Osteoblast (primary cell): ENCODE data around the gene ALLC. TPM values are rescaled to one million over a fixed set of nuclear protein-coding genes. Genes with fewer than 3 reads are reported as not detected.

ENCODE experiments used
- DNase-seq: peaks from one replicate; pipeline ENCODE4 v3.0.0; 2011; ENCODE audit warnings: low spot score, mixed read lengths; ENCODE audit not compliant: insufficient read length; ENCODE audit errors: missing footprints
- H2AFZ ChIP-seq: 2 replicates; pipeline ENCODE4 v1.6.0; 2011; ENCODE audit warnings: mild to moderate bottlenecking, low read length
- H3K27ac ChIP-seq: 2 replicates; pipeline ENCODE4 v1.5.1; 2011; ENCODE audit warnings: mild to moderate bottlenecking, low read depth, low read length, moderate library complexity
- H3K27me3 ChIP-seq: 2 replicates; pipeline ENCODE4 v1.6.0; 2012; ENCODE audit warnings: mild to moderate bottlenecking, control low read depth, inconsistent platforms, low read length, moderate library complexity; ENCODE audit not compliant: insufficient read depth
- H3K36me3 ChIP-seq: 2 replicates; pipeline ENCODE4 v1.5.1; 2011; ENCODE audit warnings: mild to moderate bottlenecking, low read length, control low read depth, moderate library complexity; ENCODE audit not compliant: insufficient read depth
- H3K4me1 ChIP-seq: 2 replicates; pipeline ENCODE4 v1.5.1; 2011; ENCODE audit warnings: mild to moderate bottlenecking, low read length, control low read depth, moderate library complexity; ENCODE audit not compliant: insufficient read depth
- H3K4me2 ChIP-seq: 2 replicates; pipeline ENCODE4 v1.6.0; 2011; ENCODE audit warnings: mild to moderate bottlenecking, low read length; ENCODE audit not compliant: insufficient read depth
- H3K4me3 ChIP-seq: fragments of 200-600 bp; sonication (generic); 3 replicates; pipeline ENCODE4 v1.5.1; 2012; ENCODE audit warnings: mild to moderate bottlenecking, low read length, inconsistent platforms; ENCODE audit not compliant: insufficient read depth
- H3K79me2 ChIP-seq: 2 replicates; pipeline ENCODE4 v1.6.0; 2012; ENCODE audit warnings: mild to moderate bottlenecking, low read length, control low read depth, inconsistent platforms; ENCODE audit not compliant: insufficient read depth
- H3K9me3 ChIP-seq: 2 replicates; pipeline ENCODE4 v1.5.1; 2011; ENCODE audit warnings: low read depth, low read length, control low read depth
- H4K20me1 ChIP-seq: 2 replicates; pipeline ENCODE4 v1.6.0; 2012; ENCODE audit warnings: mild to moderate bottlenecking, low read length, control low read depth; ENCODE audit not compliant: insufficient read depth
- CTCF ChIP-seq: IDR thresholded peaks from 2 replicates; pipeline ENCODE4 v1.5.1; 2011; ENCODE audit warnings: mild to moderate bottlenecking, low read depth, low read length, moderate library complexity; ENCODE audit errors: extremely low read depth
- total RNA-seq: library from RNA; depleted of rRNA; stranded (reverse); fragments of >200 nt; gene quantifications from 2 replicates; pipeline ENCODE4 v1.2.3, GENCODE V29; 2012

The ALLC gene
- total RNA-seq, 1 donor: not detected

GRCh38 chr2:3670941-3671340 lies 12.9 kb downstream of the ALLC start:
- no peaks in the 10 kb centered on the region for H3K36me3 ChIP-seq
- TF ChIP-seq CTCF: no peak
- H3K79me2 ChIP-seq: no peaks in the 10 kb centered on the region
- H3K27me3 ChIP-seq: no peaks in the 10 kb centered on the region
- DNase-seq: no peak
- H3K4me1 ChIP-seq: no peaks in the 10 kb centered on the region
- H2AFZ ChIP-seq: no peak overlapping the region
- H4K20me1 ChIP-seq: no peaks in the 10 kb centered on the region
- no peaks in the 10 kb centered on the region for H3K9me3 ChIP-seq
- H3K4me2 ChIP-seq: no peak overlapping the region
- no peak overlapping the region for H3K27ac ChIP-seq
- H3K4me3 ChIP-seq: no peak overlapping the region

GRCh38 chr2:3672861-3673678 lies 15.1 kb downstream of the ALLC start:
- no peak for DNase-seq
- Histone ChIP-seq H3K79me2 (no peaks in the 10 kb centered on the region), H3K9me3 (no peaks in the 10 kb centered on the region), H2AFZ (no peak overlapping the region), H4K20me1 (no peaks in the 10 kb centered on the region), H3K4me2 (no peak overlapping the region), H3K4me1 (no peaks in the 10 kb centered on the region), H3K4me3 (no peak overlapping the region), H3K27me3 (no peaks in the 10 kb centered on the region), H3K27ac (no peak overlapping the region), H3K36me3 (no peaks in the 10 kb centered on the region)
- no peak for TF ChIP-seq CTCF

- no peak overlapping the region for H3K4me3 ChIP-seq
- H3K4me2 ChIP-seq: no peak overlapping the region
- no peaks in the 10 kb centered on the region for H3K36me3 ChIP-seq
- H4K20me1 ChIP-seq: no peaks in the 10 kb centered on the region
- DNase-seq: no peak
- no peaks in the 10 kb centered on the region for H3K4me1 ChIP-seq
- no peak for TF ChIP-seq CTCF
- H3K27me3 ChIP-seq: no peaks in the 10 kb centered on the region
- no peak overlapping the region for H2AFZ ChIP-seq
- no peaks in the 10 kb centered on the region for H3K9me3 ChIP-seq
- no peaks in the 10 kb centered on the region for H3K79me2 ChIP-seq
- H3K27ac ChIP-seq: no peak overlapping the region
Measured at GRCh38 chr2:3674066-3674845, 16.3 kb downstream of the ALLC start.

- H3K4me1 ChIP-seq: no peaks in the 10 kb centered on the region
- H3K9me3 ChIP-seq: no peaks in the 10 kb centered on the region
- no peak overlapping the region for H3K27ac ChIP-seq
- H2AFZ ChIP-seq: no peak overlapping the region
- no peaks in the 10 kb centered on the region for H3K79me2 ChIP-seq
- H4K20me1 ChIP-seq: no peaks in the 10 kb centered on the region
- H3K4me2 ChIP-seq: no peak overlapping the region
- no peaks in the 10 kb centered on the region for H3K27me3 ChIP-seq
- no peak for TF ChIP-seq CTCF
- H3K4me3 ChIP-seq: no peak overlapping the region
- no peak for DNase-seq
- no peaks in the 10 kb centered on the region for H3K36me3 ChIP-seq
Measured at GRCh38 chr2:3675687-3676086, 17.7 kb downstream of the ALLC start.
